Body of pancreas (tissue), 4 donors: ENCODE data around the gene AFF2.

Experiments
- POLR2A ChIP-seq, 3 donors: fragments of 450-650 bp; IDR thresholded peaks; one replicate each; pipeline ENCODE4 v1.6.1; 2016; ENCODE audit warnings: antibody characterized with exemption in 3 of 3, mild to moderate bottlenecking in 2 of 3
- TF ChIP-seq, protein P1 (sequence below), 7 experiments: fragments of 450-650 bp in 4 of 7; fragments of 200-600 bp in 3 of 7; sonication (generic) in 3 of 7; IDR thresholded peaks; one replicate each; pipeline ENCODE4 v1.5.1; 2016 to 2019; ENCODE audit warnings: antibody characterized with exemption in 7 of 7

- TF ChIP-seq, protein P1, sequence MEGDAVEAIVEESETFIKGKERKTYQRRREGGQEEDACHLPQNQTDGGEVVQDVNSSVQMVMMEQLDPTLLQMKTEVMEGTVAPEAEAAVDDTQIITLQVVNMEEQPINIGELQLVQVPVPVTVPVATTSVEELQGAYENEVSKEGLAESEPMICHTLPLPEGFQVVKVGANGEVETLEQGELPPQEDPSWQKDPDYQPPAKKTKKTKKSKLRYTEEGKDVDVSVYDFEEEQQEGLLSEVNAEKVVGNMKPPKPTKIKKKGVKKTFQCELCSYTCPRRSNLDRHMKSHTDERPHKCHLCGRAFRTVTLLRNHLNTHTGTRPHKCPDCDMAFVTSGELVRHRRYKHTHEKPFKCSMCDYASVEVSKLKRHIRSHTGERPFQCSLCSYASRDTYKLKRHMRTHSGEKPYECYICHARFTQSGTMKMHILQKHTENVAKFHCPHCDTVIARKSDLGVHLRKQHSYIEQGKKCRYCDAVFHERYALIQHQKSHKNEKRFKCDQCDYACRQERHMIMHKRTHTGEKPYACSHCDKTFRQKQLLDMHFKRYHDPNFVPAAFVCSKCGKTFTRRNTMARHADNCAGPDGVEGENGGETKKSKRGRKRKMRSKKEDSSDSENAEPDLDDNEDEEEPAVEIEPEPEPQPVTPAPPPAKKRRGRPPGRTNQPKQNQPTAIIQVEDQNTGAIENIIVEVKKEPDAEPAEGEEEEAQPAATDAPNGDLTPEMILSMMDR (IDR thresholded peaks at IDR 0.05) = no peak
- TF ChIP-seq POLR2A (IDR thresholded peaks at IDR 0.05) = no peak
These were observed 112.0 kb downstream of the AFF2 start for GRCh38 chrX:148612431-148612830.
